G401 (cell line): ENCODE measurements around the gene HDAC7. TPM values are rescaled to one million over a fixed set of nuclear protein-coding genes. Genes with fewer than 3 reads are reported as not detected.
"Not testable (repeated sequence)": the region's sequence is repeated elsewhere in the genome, so short reads cannot be mapped to it uniquely, and the experiment has no call there.

ENCODE experiments used
- DNase-seq: peaks from one replicate; pipeline ENCODE4 v3.0.0-alpha.2; 2015; ENCODE audit warnings: low spot score
- in situ Hi-C: cut with HindIII; loops from 2 replicates; pipeline ENCODE4 v1.10.0; 2016; ENCODE audit warnings: low sequenced_read_pairs, mixed read lengths
- total RNA-seq: library from RNA; depleted of rRNA; stranded (reverse); fragments of >200 nt; shearing (Covaris generic); gene quantifications from 2 replicates; pipeline ENCODE4 v1.2.3, GENCODE V29; 2014

The HDAC7 gene
- total RNA-seq, 1 experiment from 2014 or later: 46.8 TPM

DNA sequence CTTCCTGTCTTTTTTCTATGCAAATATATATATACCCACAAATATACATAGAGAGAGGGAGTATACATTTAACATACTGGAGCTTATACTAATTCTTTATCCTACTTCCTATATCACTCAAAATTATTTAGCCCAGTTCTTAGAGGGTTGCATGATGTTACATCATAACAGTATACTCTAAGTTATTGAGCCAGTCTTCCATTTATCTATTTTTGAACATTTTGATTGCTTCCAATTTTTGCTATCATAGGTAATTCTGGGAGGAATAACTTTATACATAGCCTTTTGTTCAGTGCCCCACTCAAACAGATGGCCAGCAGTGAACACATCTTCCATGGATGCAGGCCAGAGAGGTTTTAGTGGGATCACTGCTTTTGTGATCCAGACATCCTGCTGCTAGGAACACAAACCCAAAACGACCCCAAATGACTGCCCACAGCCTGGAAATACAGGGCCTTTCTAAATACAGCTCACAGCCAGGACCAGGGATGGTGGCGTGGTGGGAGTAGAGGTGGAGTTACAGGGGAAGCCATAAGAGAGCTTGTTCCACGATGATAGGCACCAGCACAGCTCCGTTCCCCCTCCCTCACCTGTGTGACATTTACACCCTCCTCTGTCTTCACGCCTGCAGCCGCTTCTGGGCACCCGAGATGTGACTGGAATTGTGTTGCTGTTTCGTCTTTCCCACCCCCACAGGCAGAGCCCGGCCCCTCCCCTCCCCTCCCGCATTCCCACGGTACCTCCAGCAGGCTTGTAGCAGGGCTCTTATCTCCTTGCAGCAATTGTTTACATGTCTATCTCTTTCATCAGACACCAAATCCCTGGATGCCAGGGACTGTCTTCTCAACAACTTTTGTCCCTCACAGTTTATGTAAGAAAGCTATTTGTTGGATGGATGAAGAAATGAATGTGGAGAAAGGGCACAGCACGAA lies 30.7 kb upstream of the HDAC7 start:
- in situ Hi-C loops: no loop called here
- no peak for DNase-seq

DNA sequence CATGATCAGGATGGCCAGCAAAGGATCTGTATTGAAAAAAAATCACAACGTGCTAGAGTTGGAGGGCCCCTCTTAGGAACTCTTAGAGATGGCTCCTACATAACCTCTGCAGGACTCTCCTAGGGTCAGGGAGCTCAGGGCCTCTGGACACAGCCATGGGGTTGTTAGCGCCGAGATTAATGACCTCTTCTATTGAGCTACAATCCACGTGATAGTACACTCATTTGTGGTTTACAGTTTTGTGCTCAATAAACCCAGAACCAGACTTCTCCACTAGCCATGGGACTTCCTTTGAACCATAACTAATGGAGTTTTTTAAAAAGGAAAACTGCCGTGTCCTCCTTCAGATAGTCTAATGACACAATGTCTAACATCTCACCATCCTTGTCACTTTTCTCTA lies 29.6 kb upstream of the HDAC7 start:
- no peak for DNase-seq
- in situ Hi-C loops: no loop called here

DNA sequence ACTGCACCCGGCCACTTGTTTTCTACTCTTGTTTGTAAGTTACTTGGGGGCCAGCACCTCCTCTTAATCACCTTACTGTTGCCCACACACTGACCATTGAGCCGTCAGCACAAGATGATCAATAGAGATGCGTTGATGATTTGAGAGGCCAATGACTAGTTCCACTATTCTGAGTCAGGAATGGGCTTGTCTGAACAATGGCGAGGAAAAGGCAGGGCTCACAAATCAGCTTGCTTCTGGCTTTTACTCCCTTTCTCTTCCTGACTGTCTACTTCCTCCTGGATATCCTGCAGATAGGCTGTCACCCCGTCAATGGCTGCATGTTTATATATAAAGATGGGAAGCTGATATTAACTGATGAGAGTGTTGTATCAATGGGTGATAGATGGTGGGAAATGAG lies 29.1 kb upstream of the HDAC7 start:
- in situ Hi-C loops: no loop called here
- DNase-seq: no peak

DNA sequence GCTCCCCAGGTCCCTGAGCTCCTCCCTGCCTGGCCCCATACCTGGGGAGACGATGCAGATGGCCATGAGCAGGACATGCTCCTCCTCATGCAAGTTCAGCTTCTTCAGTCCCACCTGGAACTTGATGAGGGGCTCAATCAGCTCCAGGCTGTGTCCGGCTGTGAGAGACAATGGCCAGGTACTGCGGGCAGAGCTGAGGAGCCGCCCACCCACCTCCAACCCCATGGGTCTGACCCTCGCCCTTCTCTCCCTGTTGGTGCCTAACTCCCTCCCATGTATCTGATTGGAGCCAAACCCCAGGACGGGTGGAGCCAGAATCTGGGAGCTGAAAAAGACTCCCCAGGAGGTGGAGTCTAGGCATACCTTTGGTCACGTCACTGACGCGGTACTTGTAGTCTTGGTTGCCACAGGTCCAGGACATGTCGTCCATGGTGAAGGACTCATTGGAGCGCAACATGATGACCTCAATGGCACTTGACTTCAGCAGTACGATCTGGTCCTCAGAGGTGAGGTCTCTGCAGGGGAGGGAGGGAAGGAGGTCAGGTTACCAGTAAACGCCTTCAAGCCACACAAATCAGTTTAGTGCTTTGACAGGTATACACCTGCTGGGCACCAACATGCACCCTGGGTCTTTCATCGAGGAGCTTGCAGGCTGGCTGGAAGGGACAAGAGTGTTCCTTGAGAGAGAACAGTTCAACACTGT lies 26.7 kb upstream of the HDAC7 start:
- in situ Hi-C loops: no loop called here

DNA sequence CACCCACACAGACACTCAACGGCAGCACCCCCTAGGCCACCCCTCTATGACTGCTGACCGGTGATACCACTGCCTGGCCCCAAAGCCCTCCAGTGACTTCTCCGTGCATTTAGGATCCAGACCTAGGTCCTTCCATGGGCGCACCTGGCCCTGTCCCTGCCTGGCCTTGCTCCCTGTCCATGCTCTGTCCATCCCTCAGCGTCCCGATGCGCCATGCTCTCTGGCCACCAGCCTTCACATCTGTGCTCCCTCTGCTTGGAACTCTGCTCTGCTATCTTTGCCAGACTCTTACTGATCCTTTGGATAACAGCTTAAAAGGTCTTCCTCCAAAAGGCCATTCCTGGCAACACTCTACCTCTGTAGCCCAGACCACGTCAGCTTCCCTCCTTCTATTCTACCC lies 25.4 kb upstream of the HDAC7 start:
- DNase-seq: no peak
- in situ Hi-C loops: no loop called here

More for the DNA sequence above, 26.7 kb upstream of the HDAC7 start:
- DNase-seq: no peak

GRCh38 chr12:47844264-47845019 lies 24.7 kb upstream of the HDAC7 start:
- in situ Hi-C loops: no loop called here
- no peak for DNase-seq

DNA sequence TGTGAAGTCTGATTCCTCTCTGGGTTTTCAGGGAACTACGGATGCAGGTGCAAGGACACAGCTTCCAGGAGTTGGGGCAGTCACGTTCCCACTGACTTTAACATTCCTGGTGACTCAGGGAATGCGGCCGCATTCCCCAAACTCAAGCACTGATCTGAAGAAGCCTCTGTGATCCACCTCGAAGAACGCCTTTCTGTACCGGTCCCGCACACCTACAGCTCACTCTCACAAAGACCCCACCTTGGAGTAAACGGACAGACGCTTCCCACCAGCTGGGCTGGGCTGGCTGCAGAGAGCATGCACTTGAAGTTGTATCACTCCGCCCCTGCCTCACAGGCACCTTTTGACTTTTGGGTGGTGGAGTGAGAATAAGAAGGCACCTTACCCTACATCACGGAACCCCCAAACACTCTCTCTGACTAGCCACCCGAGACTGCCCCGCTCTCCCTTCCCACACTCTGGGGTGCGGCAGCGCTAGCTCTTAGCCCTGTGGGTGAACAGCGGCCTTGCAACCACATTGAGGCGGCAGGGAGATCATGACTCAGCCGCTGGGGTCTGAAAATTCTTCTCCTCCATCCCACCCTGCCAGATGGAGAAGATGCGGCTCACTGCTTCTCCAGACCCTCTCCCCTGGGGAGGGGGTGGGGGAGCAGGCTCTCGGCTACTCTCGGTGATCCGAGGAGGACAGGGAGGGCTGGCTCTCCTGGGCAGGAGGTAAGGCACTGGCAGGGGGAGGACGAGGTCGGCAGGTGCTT lies 23.7 kb upstream of the HDAC7 start:
- no peak for DNase-seq
- in situ Hi-C loops: no loop called here

DNA sequence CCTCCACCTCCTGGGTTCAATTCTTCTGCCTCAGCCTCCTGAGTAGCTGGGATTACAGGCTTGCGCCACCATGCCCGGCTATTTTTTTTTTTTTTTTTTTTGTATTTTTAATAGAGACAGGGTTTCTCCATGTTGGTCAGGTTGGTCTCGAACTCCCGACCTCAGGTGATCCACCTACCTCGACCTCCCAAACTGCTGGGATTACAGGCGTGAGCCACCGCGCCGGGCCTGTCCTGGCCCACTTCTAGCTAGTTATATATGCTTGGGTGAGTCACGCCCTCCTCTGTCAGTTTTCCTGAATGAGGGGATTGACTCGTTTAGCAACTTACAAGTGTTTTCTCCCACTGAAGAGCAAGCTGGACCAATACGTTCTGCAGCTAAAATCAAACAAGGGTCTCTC lies 22.8 kb upstream of the HDAC7 start:
- DNase-seq, in situ Hi-C loops: not testable (repeated sequence)

- in situ Hi-C loops: no loop called here
- DNase-seq: no peak
Measured at GRCh38 chr12:47841910-47842309, 22.2 kb upstream of the HDAC7 start.

- no peak for DNase-seq
- in situ Hi-C loops: no loop called here
Measured at GRCh38 chr12:47841501-47841900, 21.8 kb upstream of the HDAC7 start.

GRCh38 chr12:47840571-47840970 lies 20.9 kb upstream of the HDAC7 start:
- in situ Hi-C loops: no loop called here
- DNase-seq: no peak

- in situ Hi-C loops: no loop called here
- no peak for DNase-seq
Measured at GRCh38 chr12:47839214-47839876, 19.6 kb upstream of the HDAC7 start.

DNA sequence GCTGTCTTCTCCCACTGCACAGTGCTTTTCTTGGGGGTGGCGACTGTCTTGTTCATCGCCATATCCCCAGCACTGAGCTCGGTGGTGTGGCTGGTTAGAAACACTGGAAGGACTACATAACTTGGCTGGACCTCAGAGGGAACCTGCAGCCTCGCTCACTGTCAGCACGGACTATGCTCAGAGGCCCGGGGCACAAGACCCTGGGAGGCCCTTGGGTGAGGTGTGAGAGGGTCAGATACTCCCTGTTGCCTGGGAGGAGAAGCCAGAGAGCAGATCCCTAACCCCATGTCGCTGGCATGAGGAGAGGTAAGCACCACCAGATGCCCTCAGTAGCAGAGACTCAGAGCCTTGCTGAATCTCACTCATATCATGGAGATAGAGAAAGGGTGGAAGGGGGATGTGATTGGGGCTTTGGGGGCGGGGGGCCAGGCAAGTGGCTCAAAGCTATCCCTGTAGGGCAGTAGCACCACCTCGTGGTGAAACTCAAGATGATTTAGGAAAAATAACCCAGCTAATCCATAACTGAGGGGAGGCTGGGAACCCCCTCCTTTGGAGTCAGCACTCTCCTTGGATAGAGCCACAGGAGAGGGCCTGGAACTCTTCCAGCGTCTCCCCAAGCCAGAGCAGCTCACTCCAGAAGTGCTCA lies 18.7 kb upstream of the HDAC7 start:
- in situ Hi-C loops: no loop called here
- DNase-seq: peak; percentile 34

DNA sequence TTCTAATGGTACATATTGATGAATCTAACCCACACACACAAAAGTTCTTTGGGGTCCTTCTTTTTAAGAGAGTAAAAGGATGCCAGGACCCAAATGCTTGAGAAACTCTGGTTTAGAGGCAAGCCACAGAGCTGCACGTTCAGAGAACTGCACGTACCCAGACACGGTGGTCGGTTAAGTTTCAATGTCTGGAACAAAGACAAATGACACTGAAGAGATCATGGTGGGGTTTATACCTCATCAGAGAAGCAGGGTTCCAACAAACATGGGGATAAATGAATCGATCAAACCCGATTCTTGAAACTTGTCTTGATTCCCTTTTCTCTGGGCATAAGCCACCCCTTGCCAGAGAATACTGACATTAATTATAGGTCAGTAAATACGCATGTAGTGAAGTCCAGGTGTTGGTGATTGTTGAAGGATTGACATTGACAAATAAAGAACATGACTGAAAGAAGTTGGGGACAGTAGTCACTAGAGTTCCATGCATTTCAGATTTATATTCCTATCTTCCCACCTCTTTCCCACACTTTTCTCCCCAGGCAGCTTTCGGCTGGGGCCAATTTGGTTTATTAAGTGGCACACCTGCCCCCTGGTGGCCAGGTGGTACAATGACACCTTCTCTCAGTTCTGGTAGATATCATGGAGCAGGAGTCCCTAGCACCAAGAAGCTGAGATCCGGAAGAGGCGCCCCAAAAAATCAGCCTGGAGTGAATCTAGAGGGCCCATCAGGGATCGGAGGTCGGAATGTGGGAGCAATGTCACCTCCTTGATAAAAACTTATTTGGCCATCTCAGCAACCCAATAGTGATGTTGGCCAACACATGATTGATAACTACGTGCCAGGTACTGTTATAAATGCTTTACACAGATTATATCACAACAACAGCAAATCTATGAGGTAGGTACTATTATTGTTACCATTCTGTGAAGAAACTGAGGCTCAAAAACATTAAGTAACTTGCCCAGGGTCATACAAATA lies 17.8 kb upstream of the HDAC7 start:
- DNase-seq: peak; percentile 84
- in situ Hi-C loops: no loop called here

GRCh38 chr12:47835831-47836155 lies 16.1 kb upstream of the HDAC7 start:
- in situ Hi-C loops: no loop called here
- no peak for DNase-seq

DNA sequence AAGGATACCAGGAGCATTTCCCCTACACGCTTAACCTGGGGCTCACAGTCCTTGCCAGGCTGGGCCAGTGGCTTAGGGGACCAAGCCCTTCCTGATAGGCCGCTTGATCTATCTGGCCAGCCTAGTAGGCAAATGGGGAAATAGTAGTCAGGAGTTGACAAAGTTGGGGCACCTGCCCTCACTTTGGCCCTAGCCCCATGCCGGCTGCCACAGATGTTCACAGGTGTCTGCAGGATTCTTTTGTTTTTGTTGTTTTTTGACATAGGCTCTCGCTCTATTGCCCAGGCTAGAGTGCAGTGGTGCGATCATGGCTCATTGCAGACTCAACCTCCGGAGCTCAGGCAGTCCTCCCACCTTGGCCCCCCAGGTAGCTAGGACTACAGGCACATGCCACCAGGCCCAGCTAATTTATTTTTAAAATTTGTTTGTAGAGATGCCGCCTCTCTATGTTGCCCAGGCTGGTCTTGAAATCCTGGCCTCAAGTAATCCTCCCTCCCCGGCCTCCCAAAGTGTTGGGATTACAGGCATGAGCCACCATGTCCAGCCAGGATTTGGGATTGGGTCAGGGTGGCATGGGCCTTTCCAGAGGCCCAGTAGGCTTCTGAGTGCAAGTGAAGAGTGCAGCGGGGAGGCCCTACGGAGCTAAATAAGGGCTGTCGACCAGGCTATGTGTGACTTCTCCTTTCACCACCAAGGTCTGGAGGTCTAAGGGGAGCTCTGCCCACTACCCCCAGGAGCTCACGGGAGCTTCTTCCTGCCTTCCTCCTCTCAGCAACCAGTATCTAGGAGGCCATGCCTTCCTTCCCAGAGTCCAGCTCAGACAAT lies 15.5 kb upstream of the HDAC7 start:
- in situ Hi-C loops: no loop called here

More for the DNA sequence above, 15.5 kb upstream of the HDAC7 start:
- no peak for DNase-seq
